ENCODE measurements around the gene GBP7. TPM values are rescaled to one million over a fixed set of nuclear protein-coding genes. Genes with fewer than 3 reads are reported as not detected.

GBP7 gene
- total and polyA plus RNA-seq, 4 donors: 0.89 to 27.8 (median 16.8) TPM

GRCh38 chr1:89125913-89126580 is 49.8 kb downstream of the GBP7 start, which contains the start of gene GBP2:
Gene GBP2, minus strand, starts transcription at chr1:89126114. Its CDS starts 4,148 bp downstream, at chr1:89121966.
- Histone ChIP-seq H3K9me3 (ENCODE audit: control insufficient read depth in 4 of 4, low read length in 3 of 4) (no peaks in the 10 kb centered on the region), H3K4me3 (ENCODE audit: low read depth in 1 of 3, low read length in 3 of 3) (peak within 1 kb of the TSS; percentile 38 to 62 (median 42)), H3K27ac (ENCODE audit: low read depth in 1 of 2, low read length in 2 of 2) (peak within 1 kb of the TSS; percentile 67 to 75), H3K4me1 (ENCODE audit: control insufficient read depth in 4 of 4, insufficient read depth in 4 of 4, low read length in 3 of 4) (peaks cover 7 to 10% (median 8%) of the 10 kb centered on the region in 4 donors), H3K27me3 (ENCODE audit: control insufficient read depth in 4 of 4, insufficient read depth in 4 of 4, low read length in 3 of 4) (no peaks in the 10 kb centered on the region), H3K9ac (ENCODE audit: low read depth in 1 of 2, low read length in 2 of 2) (peak within 1 kb of the TSS in 1 of 2 donors; percentile 87), H3K36me3 (ENCODE audit: control insufficient read depth in 4 of 4, insufficient read depth in 3 of 4, low read depth in 1 of 4, low read length in 3 of 4) (peaks cover 0 to 12% (median 6%) of the 10 kb centered on the region in 4 donors)
- DNase-seq (ENCODE audit: low spot score): no peak
- TF ChIP-seq JUND (IDR thresholded peaks at IDR 0.05) (peak; percentile 97 to 98), HNF4A (conservative IDR thresholded peaks at IDR 0.05) (peak in 1 of 2 donors; percentile 61), NR2F2 (IDR thresholded peaks at IDR 0.05) (peak; percentile 19), HNF4G (IDR thresholded peaks at IDR 0.05) (no peak), MAX (IDR thresholded peaks at IDR 0.05) (no peak), SP1 (IDR thresholded peaks at IDR 0.05) (peak; percentile 60), EGR1 (IDR thresholded peaks at IDR 0.05; ENCODE audit: low read depth in 2 of 2) (peak in 1 of 2 donors; percentile 52), YY1 (IDR thresholded peaks at IDR 0.05) (peak; percentile 20), ATF3 (IDR thresholded peaks at IDR 0.05) (peak; percentile 90), CTCF (IDR thresholded peaks at IDR 0.05; ENCODE audit: low read depth, low read length, missing input control) (no peak), FOXA2 (IDR thresholded peaks at IDR 0.05) (peak; percentile 52), FOXA1 (IDR thresholded peaks at IDR 0.05) (peak; percentile 26), TAF1 (conservative IDR thresholded peaks at IDR 0.05) (peak; percentile 82), RAD21 (IDR thresholded peaks at IDR 0.05) (peak; percentile 10 to 45), GABPA (IDR thresholded peaks at IDR 0.05 in 1 of 2, conservative IDR thresholded peaks at IDR 0.05 in 1 of 2) (no peak), RXRA (IDR thresholded peaks at IDR 0.05) (peak; percentile 36 to 52), ZBTB33 (IDR thresholded peaks at IDR 0.05) (peak; percentile 34)
- TF ChIP-seq, protein P1, sequence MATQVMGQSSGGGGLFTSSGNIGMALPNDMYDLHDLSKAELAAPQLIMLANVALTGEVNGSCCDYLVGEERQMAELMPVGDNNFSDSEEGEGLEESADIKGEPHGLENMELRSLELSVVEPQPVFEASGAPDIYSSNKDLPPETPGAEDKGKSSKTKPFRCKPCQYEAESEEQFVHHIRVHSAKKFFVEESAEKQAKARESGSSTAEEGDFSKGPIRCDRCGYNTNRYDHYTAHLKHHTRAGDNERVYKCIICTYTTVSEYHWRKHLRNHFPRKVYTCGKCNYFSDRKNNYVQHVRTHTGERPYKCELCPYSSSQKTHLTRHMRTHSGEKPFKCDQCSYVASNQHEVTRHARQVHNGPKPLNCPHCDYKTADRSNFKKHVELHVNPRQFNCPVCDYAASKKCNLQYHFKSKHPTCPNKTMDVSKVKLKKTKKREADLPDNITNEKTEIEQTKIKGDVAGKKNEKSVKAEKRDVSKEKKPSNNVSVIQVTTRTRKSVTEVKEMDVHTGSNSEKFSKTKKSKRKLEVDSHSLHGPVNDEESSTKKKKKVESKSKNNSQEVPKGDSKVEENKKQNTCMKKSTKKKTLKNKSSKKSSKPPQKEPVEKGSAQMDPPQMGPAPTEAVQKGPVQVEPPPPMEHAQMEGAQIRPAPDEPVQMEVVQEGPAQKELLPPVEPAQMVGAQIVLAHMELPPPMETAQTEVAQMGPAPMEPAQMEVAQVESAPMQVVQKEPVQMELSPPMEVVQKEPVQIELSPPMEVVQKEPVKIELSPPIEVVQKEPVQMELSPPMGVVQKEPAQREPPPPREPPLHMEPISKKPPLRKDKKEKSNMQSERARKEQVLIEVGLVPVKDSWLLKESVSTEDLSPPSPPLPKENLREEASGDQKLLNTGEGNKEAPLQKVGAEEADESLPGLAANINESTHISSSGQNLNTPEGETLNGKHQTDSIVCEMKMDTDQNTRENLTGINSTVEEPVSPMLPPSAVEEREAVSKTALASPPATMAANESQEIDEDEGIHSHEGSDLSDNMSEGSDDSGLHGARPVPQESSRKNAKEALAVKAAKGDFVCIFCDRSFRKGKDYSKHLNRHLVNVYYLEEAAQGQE (IDR thresholded peaks at IDR 0.05): peak; percentile 96
- WGBS: 37% methylated on average over 6 of the region's 6 CpGs

All from liver (tissue), 9 donors.